ENCODE data around the gene EMP1. TPM values are rescaled to one million over a fixed set of nuclear protein-coding genes. Genes with fewer than 3 reads are reported as not detected.

EMP1 gene
- total RNA-seq, 2 experiments from 2014 or later = 3.2 to 4.4 TPM

DNA sequence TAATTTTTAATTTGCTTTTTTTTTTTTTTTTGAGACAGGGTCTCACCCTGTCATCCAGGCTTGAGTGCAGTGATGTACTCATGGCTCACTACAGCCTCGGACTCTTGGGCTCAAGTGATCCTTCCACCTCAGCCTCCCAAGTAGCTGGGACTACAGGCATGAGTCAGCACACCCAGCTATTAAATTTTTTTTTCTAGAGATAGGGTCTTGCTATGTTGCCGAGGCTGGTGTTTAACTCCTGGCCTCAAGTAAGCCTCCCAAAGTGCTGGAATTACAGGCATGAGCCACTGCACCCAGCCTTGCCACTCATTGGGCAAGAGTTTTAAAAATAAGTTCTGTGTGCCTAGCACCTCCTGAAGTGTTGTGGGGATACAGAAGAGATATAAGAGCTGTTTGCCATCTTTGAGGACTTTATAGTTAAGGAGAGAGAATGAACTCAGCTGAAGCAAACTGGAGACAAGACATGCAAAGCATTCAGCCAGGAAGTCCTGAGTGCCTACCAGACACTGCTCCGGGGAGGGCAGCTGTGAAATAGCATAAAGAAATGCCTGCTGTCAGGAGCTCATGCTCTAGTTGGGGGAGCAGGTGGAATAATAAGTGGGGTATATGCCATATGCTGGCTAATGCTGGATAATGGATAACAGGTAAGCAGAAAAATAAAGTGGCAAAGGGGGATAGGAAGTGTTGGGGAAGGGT is 15.0 kb upstream of the EMP1 start:
- H3K36me3 Mint-ChIP-seq = no peaks in the 10 kb centered on the region
- H3K4me1 Mint-ChIP-seq = peaks cover 21% of the 10 kb centered on the region
- H3K27me3 Mint-ChIP-seq = peaks cover 7% of the 10 kb centered on the region
- H3K9me3 Mint-ChIP-seq = no peaks in the 10 kb centered on the region
- H3K27ac Mint-ChIP-seq = no peak overlapping the region
- no peak overlapping the region for H3K4me3 Mint-ChIP-seq
- DNase-seq = no peak

DNA sequence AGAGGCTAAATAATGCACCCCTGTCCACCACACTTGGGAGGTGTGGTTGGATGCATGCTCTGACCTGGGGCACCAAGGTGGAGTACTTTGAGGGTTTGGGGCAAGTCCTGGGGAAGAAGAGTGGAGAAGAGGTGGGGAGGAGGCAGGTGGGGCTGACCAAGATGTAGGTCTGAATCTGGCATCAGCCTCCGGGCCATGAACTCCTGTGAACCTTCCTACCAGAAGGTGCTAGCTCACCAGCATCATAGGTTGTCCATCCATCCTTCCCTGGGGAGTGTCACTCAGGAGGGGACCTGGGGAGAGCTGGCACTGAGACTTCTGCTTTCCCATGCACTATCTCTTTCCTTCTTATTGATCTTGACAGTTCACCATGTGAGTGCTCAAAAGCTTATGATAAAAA is 13.6 kb upstream of the EMP1 start:
- Mint-ChIP-seq H3K27me3 (peaks cover 6% of the 10 kb centered on the region), H3K36me3 (no peaks in the 10 kb centered on the region), H3K4me3 (no peak overlapping the region), H3K9me3 (no peaks in the 10 kb centered on the region), H3K4me1 (peaks cover 20% of the 10 kb centered on the region), H3K27ac (no peak overlapping the region)
- no peak for DNase-seq

DNA sequence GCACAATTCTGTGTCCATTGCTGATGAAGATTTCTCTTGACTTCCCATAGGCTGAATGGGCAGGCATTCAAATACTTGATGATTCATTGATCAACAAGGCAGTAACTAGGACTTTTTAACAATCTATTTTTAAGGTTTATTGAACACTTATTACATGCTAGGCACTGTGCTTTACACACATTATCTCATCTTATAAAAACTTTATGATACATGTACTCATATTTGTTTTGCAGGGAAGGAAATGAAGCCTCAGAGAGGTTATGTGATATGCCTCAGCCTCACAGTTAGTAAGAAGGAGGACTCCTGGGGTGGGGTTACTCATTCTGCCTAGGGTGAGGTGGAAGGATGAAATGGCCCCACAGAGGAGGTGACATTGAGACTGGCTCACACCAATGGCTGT is 12.9 kb upstream of the EMP1 start:
- DNase-seq = no peak
- no peaks in the 10 kb centered on the region for H3K36me3 Mint-ChIP-seq
- peaks cover 6% of the 10 kb centered on the region for H3K27me3 Mint-ChIP-seq
- no peak overlapping the region for H3K4me3 Mint-ChIP-seq
- H3K27ac Mint-ChIP-seq = no peak overlapping the region
- H3K4me1 Mint-ChIP-seq = peaks cover 19% of the 10 kb centered on the region
- H3K9me3 Mint-ChIP-seq = no peaks in the 10 kb centered on the region

DNA sequence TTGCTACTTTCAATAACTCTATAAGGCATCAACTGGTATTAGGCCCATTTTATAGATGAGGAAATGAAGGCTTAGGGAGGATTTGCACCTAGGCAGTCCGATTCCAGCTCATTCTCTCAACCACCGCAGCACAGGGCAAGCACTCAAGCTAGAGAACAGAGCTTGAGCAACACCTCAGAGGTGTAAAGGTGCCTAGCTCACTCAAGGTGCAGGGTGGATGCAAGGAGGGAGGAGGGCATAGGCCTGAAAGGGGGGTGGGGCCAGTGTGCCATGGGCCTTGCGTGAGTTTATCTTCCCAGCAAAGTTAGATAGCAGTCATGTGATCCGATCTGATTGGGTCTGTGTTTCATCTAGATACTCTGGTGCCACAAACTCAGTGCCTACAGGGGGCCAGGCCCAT is 10.2 kb upstream of the EMP1 start:
- no peaks in the 10 kb centered on the region for H3K9me3 Mint-ChIP-seq
- H3K4me3 Mint-ChIP-seq = no peak overlapping the region
- no peak overlapping the region for H3K27ac Mint-ChIP-seq
- H3K27me3 Mint-ChIP-seq = peaks cover 10% of the 10 kb centered on the region
- H3K36me3 Mint-ChIP-seq = no peaks in the 10 kb centered on the region
- H3K4me1 Mint-ChIP-seq = no peaks in the 10 kb centered on the region
- DNase-seq = no peak

- Mint-ChIP-seq H3K9me3 (no peaks in the 10 kb centered on the region), H3K4me1 (no peaks in the 10 kb centered on the region), H3K27me3 (peaks cover 4% of the 10 kb centered on the region), H3K4me3 (no peak overlapping the region), H3K36me3 (no peaks in the 10 kb centered on the region), H3K27ac (no peak overlapping the region)
- DNase-seq = no peak
Measured at GRCh38 chr12:13187399-13187798, 9.1 kb upstream of the EMP1 start.

DNA sequence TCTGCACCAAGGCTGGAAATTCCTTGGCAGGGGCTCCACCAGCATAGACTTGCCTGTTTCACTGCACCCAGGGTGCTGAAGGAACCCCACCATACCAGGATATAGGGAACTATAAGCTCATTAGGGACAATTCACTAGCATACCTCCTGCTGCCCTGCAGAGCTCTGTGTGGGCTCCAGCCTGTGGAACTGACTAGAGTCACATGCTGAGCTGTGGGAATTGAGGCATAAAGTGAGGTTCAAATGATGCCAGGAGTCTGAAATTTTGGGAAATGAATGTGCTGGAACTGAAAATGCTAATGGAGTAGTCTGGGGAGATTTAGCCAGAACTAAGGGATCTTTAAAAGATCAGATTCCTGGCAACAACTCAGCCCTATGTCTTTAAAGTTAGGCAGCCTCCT is 7.3 kb upstream of the EMP1 start:
- H3K4me1 Mint-ChIP-seq = no peaks in the 10 kb centered on the region
- H3K4me3 Mint-ChIP-seq = no peak overlapping the region
- H3K9me3 Mint-ChIP-seq = no peaks in the 10 kb centered on the region
- H3K27ac Mint-ChIP-seq = no peak overlapping the region
- peaks cover 4% of the 10 kb centered on the region for H3K27me3 Mint-ChIP-seq
- H3K36me3 Mint-ChIP-seq = no peaks in the 10 kb centered on the region
- no peak for DNase-seq

- Mint-ChIP-seq H3K9me3 (no peaks in the 10 kb centered on the region), H3K4me3 (no peak overlapping the region), H3K36me3 (no peaks in the 10 kb centered on the region), H3K27ac (no peak overlapping the region), H3K4me1 (peaks cover 4% of the 10 kb centered on the region), H3K27me3 (peaks cover 4% of the 10 kb centered on the region)
- no peak for DNase-seq
Measured at GRCh38 chr12:13190275-13190674, 6.3 kb upstream of the EMP1 start.

DNA sequence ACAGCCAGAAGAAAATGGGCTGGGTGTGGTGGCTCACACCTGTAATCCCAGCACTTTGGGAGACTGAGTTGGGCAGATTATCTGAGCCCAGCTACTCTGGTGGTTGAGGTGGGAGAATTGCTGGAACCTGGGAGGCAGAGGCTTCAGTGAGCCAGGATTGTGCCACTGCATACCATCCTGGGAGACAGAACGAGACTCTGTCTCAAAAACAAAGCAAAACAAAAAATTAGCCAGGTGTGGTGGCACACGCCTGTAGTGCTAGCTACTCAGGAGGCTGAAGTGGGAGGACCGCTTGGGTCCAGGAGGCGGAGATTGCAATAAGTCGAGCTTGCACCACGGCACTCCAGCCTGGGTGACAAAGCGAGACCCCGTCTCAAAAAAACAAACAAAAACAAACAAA is 3.8 kb upstream of the EMP1 start:
- H3K27ac Mint-ChIP-seq = no peak overlapping the region
- H3K9me3 Mint-ChIP-seq = no peaks in the 10 kb centered on the region
- DNase-seq = no peak
- peaks cover 26% of the 10 kb centered on the region for H3K4me1 Mint-ChIP-seq
- no peaks in the 10 kb centered on the region for H3K36me3 Mint-ChIP-seq
- peaks cover 10% of the 10 kb centered on the region for H3K27me3 Mint-ChIP-seq
- no peak overlapping the region for H3K4me3 Mint-ChIP-seq

- H3K27me3 Mint-ChIP-seq = peaks cover 10% of the 10 kb centered on the region
- no peaks in the 10 kb centered on the region for H3K36me3 Mint-ChIP-seq
- no peak overlapping the region for H3K27ac Mint-ChIP-seq
- no peak for DNase-seq
- H3K4me1 Mint-ChIP-seq = peaks cover 27% of the 10 kb centered on the region
- no peaks in the 10 kb centered on the region for H3K9me3 Mint-ChIP-seq
- no peak overlapping the region for H3K4me3 Mint-ChIP-seq
Measured at GRCh38 chr12:13193505-13194231, 2.9 kb upstream of the EMP1 start.

- H3K4me1 Mint-ChIP-seq = peaks cover 27% of the 10 kb centered on the region
- no peak for DNase-seq
- no peaks in the 10 kb centered on the region for H3K9me3 Mint-ChIP-seq
- H3K4me3 Mint-ChIP-seq = no peak overlapping the region
- peaks cover 10% of the 10 kb centered on the region for H3K27me3 Mint-ChIP-seq
- no peaks in the 10 kb centered on the region for H3K36me3 Mint-ChIP-seq
- H3K27ac Mint-ChIP-seq = no peak overlapping the region
Measured at GRCh38 chr12:13194401-13195110, 2.0 kb upstream of the EMP1 start.

GRCh38 chr12:13195250-13195649 is 1.3 kb upstream of the EMP1 start:
- Mint-ChIP-seq H3K27me3 (peaks cover 10% of the 10 kb centered on the region), H3K27ac (no peak overlapping the region), H3K4me1 (peaks cover 27% of the 10 kb centered on the region), H3K9me3 (no peaks in the 10 kb centered on the region), H3K36me3 (no peaks in the 10 kb centered on the region), H3K4me3 (no peak overlapping the region)
- DNase-seq = no peak

- peaks cover 29% of the 10 kb centered on the region for H3K4me1 Mint-ChIP-seq
- no peak overlapping the region for H3K4me3 Mint-ChIP-seq
- H3K9me3 Mint-ChIP-seq = no peaks in the 10 kb centered on the region
- H3K36me3 Mint-ChIP-seq = no peaks in the 10 kb centered on the region
- no peak for DNase-seq
- H3K27me3 Mint-ChIP-seq = peaks cover 6% of the 10 kb centered on the region
- peak overlapping the region; percentile 84 for H3K27ac Mint-ChIP-seq
Measured at GRCh38 chr12:13195785-13196129, 769 bp upstream of the EMP1 start.

GRCh38 chr12:13197032-13197431 is 506 bp downstream of the EMP1 start:
- Mint-ChIP-seq H3K27me3 (peaks cover 12% of the 10 kb centered on the region), H3K36me3 (no peaks in the 10 kb centered on the region), H3K4me3 (peak overlapping the region; percentile 76), H3K4me1 (peaks cover 30% of the 10 kb centered on the region), H3K9me3 (no peaks in the 10 kb centered on the region), H3K27ac (peak overlapping the region; percentile 84)
- DNase-seq = no peak

DNA sequence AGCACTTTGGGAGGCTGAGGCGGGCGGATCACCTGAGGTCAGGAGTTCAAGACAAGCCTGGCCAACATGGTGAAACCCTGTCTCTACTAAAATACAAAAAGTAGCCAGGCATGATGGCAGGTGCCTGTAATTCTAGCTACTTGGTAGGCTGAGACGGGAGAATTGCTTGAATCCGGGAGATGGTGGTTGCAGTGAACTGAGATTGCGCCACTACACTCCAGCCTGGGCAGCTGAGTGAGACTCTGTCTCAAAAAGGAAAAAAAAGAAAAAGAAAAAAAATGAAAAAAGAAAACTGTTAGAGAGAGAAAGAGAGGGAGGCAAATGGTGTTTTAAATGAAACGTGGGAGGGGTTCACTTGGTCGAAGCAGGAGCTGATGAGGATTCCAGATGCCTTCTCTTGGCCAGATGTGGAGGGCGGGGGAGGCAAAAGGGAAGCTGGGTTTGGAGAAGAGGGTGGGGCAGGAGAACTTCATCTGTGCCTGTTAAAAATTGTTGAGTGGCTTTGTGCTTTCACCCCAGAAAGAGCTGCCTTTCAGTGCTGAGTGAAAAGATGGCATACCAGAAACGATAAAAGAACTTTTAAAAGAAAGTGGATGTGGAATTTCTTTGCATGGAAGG is 1.1 kb downstream of the EMP1 start:
- H3K4me1 Mint-ChIP-seq = peaks cover 30% of the 10 kb centered on the region
- DNase-seq = no peak
- no peaks in the 10 kb centered on the region for H3K36me3 Mint-ChIP-seq
- H3K9me3 Mint-ChIP-seq = no peaks in the 10 kb centered on the region
- H3K27ac Mint-ChIP-seq = peak overlapping the region; percentile 58
- H3K27me3 Mint-ChIP-seq = peaks cover 12% of the 10 kb centered on the region
- peak overlapping the region; percentile 76 for H3K4me3 Mint-ChIP-seq

- Mint-ChIP-seq H3K27me3 (peaks cover 12% of the 10 kb centered on the region), H3K9me3 (no peaks in the 10 kb centered on the region), H3K36me3 (no peaks in the 10 kb centered on the region), H3K4me1 (peaks cover 30% of the 10 kb centered on the region), H3K27ac (no peak overlapping the region), H3K4me3 (no peak overlapping the region)
- no peak for DNase-seq
Measured at GRCh38 chr12:13198241-13198640, 1.7 kb downstream of the EMP1 start.

Data from activated naive CD8-positive, alpha-beta T cell treated with anti-CD3 and anti-CD28 coated beads for 36 hours (primary cell).